H1 (cell line): Measurements from ENCODE around the gene CYP2A6. TPM values are rescaled to one million over a fixed set of nuclear protein-coding genes. Genes with fewer than 3 reads are reported as not detected.

Source experiments
- CTCF ChIA-PET: fragments of 300-600 bp; sonication (Branson Sonifier 250); formaldehyde crosslinking; loops from one replicate; lab custom pipeline; 2021; ENCODE audit not compliant: partially characterized antibody; lab: Charles Lee
- POLR2A ChIA-PET: fragments of 300-600 bp; sonication (Branson Sonifier 250); formaldehyde crosslinking; loops from one replicate; lab custom pipeline; 2021; ENCODE audit warnings: inconsistent platforms; ENCODE audit not compliant: partially characterized antibody; lab: Charles Lee
- DNase-seq, 2 experiments: peaks; one replicate each; pipeline versions ENCODE4 v3.0.0 to v3.0.0-alpha.2; 2010 to 2022; ENCODE audit warnings: low spot score in 2 of 2, low read depth in 1 of 2, mixed read lengths in 1 of 2
- FAIRE-seq: peaks from 2 replicates; lab custom pipeline; 2011; peaks lifted over from hg19 to GRCh38; lab: Jason Lieb, UNC
- H2AFZ ChIP-seq: 2 replicates; pipeline ENCODE4 v1.8.1; 2012; ENCODE audit warnings: low read length, inconsistent platforms
- H2AK5ac ChIP-seq: 2 replicates; pipeline ENCODE4 v1.6.1; 2013; ENCODE audit warnings: low read depth, low read length
- H2BK120ac ChIP-seq: replicated peaks from 2 replicates; pipeline ENCODE3; 2013; ENCODE audit warnings: low read depth, low read length, inconsistent platforms
- H2BK12ac ChIP-seq: 2 replicates; pipeline ENCODE4 v1.6.1; 2013; ENCODE audit warnings: low read depth, low read length
- H2BK15ac ChIP-seq: 2 replicates; pipeline ENCODE4 v1.6.1; 2013; ENCODE audit warnings: low read length
- H2BK20ac ChIP-seq: 2 replicates; pipeline ENCODE4 v1.6.1; 2013; ENCODE audit warnings: low read length
- H2BK5ac ChIP-seq: 2 replicates; pipeline ENCODE4 v1.6.1; 2013; ENCODE audit warnings: low read depth, low read length
- H3K14ac ChIP-seq: 2 replicates; pipeline ENCODE4 v1.6.1; 2013; ENCODE audit warnings: inconsistent platforms; ENCODE audit not compliant: insufficient read length
- H3K18ac ChIP-seq: 2 replicates; pipeline ENCODE4 v1.6.1; 2013; ENCODE audit warnings: low read length; ENCODE audit errors: extremely low read depth
- H3K23ac ChIP-seq: 2 replicates; pipeline ENCODE4 v1.6.1; 2013; ENCODE audit warnings: inconsistent platforms; ENCODE audit not compliant: insufficient read length
- H3K23me2 ChIP-seq: 2 replicates; pipeline ENCODE4 v1.6.1; 2013; ENCODE audit warnings: low read depth, low read length
- H3K27ac ChIP-seq: 2 replicates; pipeline ENCODE4 v1.6.1; 2011; ENCODE audit warnings: low read depth, low read length, inconsistent platforms
- H3K27me3 ChIP-seq, 4 experiments: replicated peaks in 1 of 4; 1 replicate in 1 of 4; 2 replicates in 3 of 4; pipeline versions ENCODE4 v1.6.1 to v1.8.1; 2011 to 2013; ENCODE audit warnings: low read length in 3 of 4, mild to moderate bottlenecking in 3 of 4, inconsistent platforms in 2 of 4, mixed read lengths in 2 of 4, moderate library complexity in 1 of 4; ENCODE audit not compliant: control insufficient read depth in 3 of 4, insufficient read depth in 3 of 4; ENCODE audit errors: extremely low read depth in 1 of 4
- H3K36me3 ChIP-seq, 4 experiments: 2 replicates each; pipeline versions ENCODE4 v1.6.1 to v1.8.1; 2011 to 2013; ENCODE audit warnings: mild to moderate bottlenecking in 4 of 4, low read length in 3 of 4, moderate library complexity in 2 of 4, control low read depth in 1 of 4, inconsistent platforms in 1 of 4; ENCODE audit not compliant: insufficient read depth in 4 of 4, control insufficient read depth in 2 of 4
- H3K4ac ChIP-seq: replicated peaks from 2 replicates; pipeline ENCODE3; 2013; ENCODE audit warnings: low read length, low read depth, mixed read lengths, inconsistent platforms; ENCODE audit not compliant: insufficient read length
- H3K4me1 ChIP-seq, 4 experiments: replicated peaks in 1 of 4; 1 replicate in 1 of 4; 2 replicates in 3 of 4; pipeline versions ENCODE4 v1.6.1 to v1.8.1; 2011 to 2013; ENCODE audit warnings: low read length in 3 of 4, inconsistent platforms in 2 of 4, mixed read lengths in 1 of 4; ENCODE audit not compliant: insufficient read depth in 4 of 4, control insufficient read depth in 3 of 4
- H3K4me2 ChIP-seq, 2 experiments: 2 replicates each; pipeline versions ENCODE4 v1.6.1 to v1.8.1; 2011 to 2013; ENCODE audit warnings: low read depth in 2 of 2, low read length in 2 of 2, control low read depth in 1 of 2, inconsistent platforms in 1 of 2, mild to moderate bottlenecking in 1 of 2; ENCODE audit not compliant: insufficient read depth in 1 of 2
- H3K4me3 ChIP-seq, 4 experiments: fragments of 200-600, 300-600 bp in 1 of 4; sonication (generic), shearing (Covaris generic), sonication (Bioruptor Twin) in 1 of 4; 2 replicates each; pipeline versions ENCODE4 v1.5.1 to v1.8.1; 2011 to 2016; ENCODE audit warnings: low read length in 4 of 4, low read depth in 3 of 4, control low read depth in 2 of 4, inconsistent platforms in 2 of 4, mild to moderate bottlenecking in 2 of 4, mixed read lengths in 1 of 4, moderate library complexity in 1 of 4; ENCODE audit not compliant: insufficient read depth in 2 of 4; ENCODE audit errors: extremely low read depth in 1 of 4
- H3K56ac ChIP-seq: replicated peaks from 2 replicates; pipeline ENCODE3; 2013; ENCODE audit warnings: low read depth, mild to moderate bottlenecking, mixed read lengths, low read length, inconsistent platforms; ENCODE audit not compliant: insufficient read length
- H3K79me1 ChIP-seq: 2 replicates; pipeline ENCODE4 v1.6.1; 2013; ENCODE audit warnings: low read depth, low read length, control low read depth
- H3K79me2 ChIP-seq, 2 experiments: 2 replicates each; pipeline versions ENCODE4 v1.6.1 to v1.8.1; 2012 to 2013; ENCODE audit warnings: low read length in 2 of 2, mild to moderate bottlenecking in 2 of 2, inconsistent platforms in 1 of 2; ENCODE audit not compliant: insufficient read depth in 2 of 2, control insufficient read depth in 1 of 2
- H3K9ac ChIP-seq, 4 experiments: replicated peaks in 1 of 4; 1 replicate in 1 of 4; 2 replicates in 3 of 4; pipeline versions ENCODE4 v1.6.1 to v1.8.1; 2011 to 2013; ENCODE audit warnings: low read depth in 3 of 4, low read length in 3 of 4, control low read depth in 2 of 4, mild to moderate bottlenecking in 2 of 4, moderate library complexity in 2 of 4, inconsistent platforms in 1 of 4; ENCODE audit errors: extremely low read depth in 1 of 4
- H3K9me3 ChIP-seq, 2 experiments: 2 replicates each; pipeline versions ENCODE4 v1.6.1 to v1.8.1; 2012 to 2013; ENCODE audit warnings: mild to moderate bottlenecking in 2 of 2, moderate library complexity in 2 of 2, control low read depth in 1 of 2, inconsistent platforms in 1 of 2, low read depth in 1 of 2, low read length in 1 of 2, mixed read lengths in 1 of 2; ENCODE audit not compliant: insufficient read depth in 2 of 2
- H4K20me1 ChIP-seq, 2 experiments: replicated peaks in 1 of 2; 2 replicates each; pipeline versions ENCODE3 to v1.8.1; 2011 to 2013; ENCODE audit warnings: inconsistent platforms in 2 of 2, low read length in 2 of 2, mild to moderate bottlenecking in 1 of 2; ENCODE audit not compliant: insufficient read depth in 2 of 2, control insufficient read depth in 1 of 2
- H4K5ac ChIP-seq: 2 replicates; pipeline ENCODE4 v1.6.1; 2013; ENCODE audit warnings: low read length, low read depth, mixed read lengths, inconsistent platforms; ENCODE audit not compliant: insufficient read length
- H4K8ac ChIP-seq: 2 replicates; pipeline ENCODE4 v1.8.0; 2013; ENCODE audit warnings: mild to moderate bottlenecking, moderate library complexity, low read length, inconsistent platforms; ENCODE audit not compliant: insufficient read depth; ENCODE audit errors: extremely low read depth
- H4K91ac ChIP-seq: replicated peaks from 2 replicates; pipeline ENCODE3; 2013; ENCODE audit warnings: low read length, mixed read lengths, inconsistent platforms; ENCODE audit not compliant: insufficient read length
- CEBPB ChIP-seq: IDR thresholded peaks from 2 replicates; pipeline ENCODE4 v1.6.1; 2012; ENCODE audit warnings: low read depth, low read length
- CHD1 ChIP-seq: IDR thresholded peaks from 2 replicates; pipeline ENCODE4 v1.6.1; 2012; ENCODE audit warnings: low read depth, low read length, improper control_type of control experiment
- CTCF ChIP-seq, 3 experiments: IDR thresholded peaks; 1 replicate in 2 of 3; 2 replicates in 1 of 3; pipeline versions ENCODE4 v1.5.1 to v1.6.1; 2011; ENCODE audit warnings: low read length in 3 of 3, mild to moderate bottlenecking in 3 of 3, inconsistent platforms in 2 of 3, low read depth in 1 of 3, moderate library complexity in 1 of 3; ENCODE audit not compliant: insufficient read depth in 1 of 3; ENCODE audit errors: control extremely low read depth in 1 of 3
- HDAC2 ChIP-seq, 2 experiments: fragments of 300-600 bp in 1 of 2; sonication (generic) in 1 of 2; IDR thresholded peaks; 2 replicates each; pipeline ENCODE4 v1.6.1; 2011 to 2012; ENCODE audit warnings: low read depth in 2 of 2, low read length in 2 of 2, mild to moderate bottlenecking in 2 of 2, moderate library complexity in 2 of 2, borderline replicate concordance in 1 of 2, inconsistent platforms in 1 of 2
- NANOG ChIP-seq: IDR thresholded peaks from 2 replicates; pipeline ENCODE4 v1.6.1; 2011; ENCODE audit warnings: low read length, low read depth, mild to moderate bottlenecking, inconsistent platforms; ENCODE audit not compliant: insufficient read depth, poor library complexity, severe bottlenecking
- RNF2 ChIP-seq: fragments of 200-900, 300-1000 bp; sonication (generic); IDR thresholded peaks from 2 replicates; pipeline ENCODE4 v1.7.1; 2016; ENCODE audit warnings: borderline replicate concordance, low read depth, mild to moderate bottlenecking, antibody characterized with exemption, low read length; ENCODE audit not compliant: poor library complexity, severe bottlenecking; ENCODE audit errors: missing control alignments
- SAP30 ChIP-seq: fragments of 300-600 bp; sonication (generic); IDR thresholded peaks from 2 replicates; pipeline ENCODE4 v1.7.1; 2012; ENCODE audit warnings: low read length, moderate library complexity, mild to moderate bottlenecking, inconsistent platforms; ENCODE audit not compliant: insufficient read depth, insufficient replicate concordance
- SIX5 ChIP-seq: IDR thresholded peaks from 2 replicates; pipeline ENCODE4 v1.6.1; 2011; ENCODE audit warnings: mild to moderate bottlenecking, low read depth, low read length
- SRF ChIP-seq: IDR thresholded peaks from 2 replicates; pipeline ENCODE4 v1.6.1; 2011; ENCODE audit warnings: mild to moderate bottlenecking, low read depth, low read length, moderate library complexity
- TEAD4 ChIP-seq: IDR thresholded peaks from 2 replicates; pipeline ENCODE4 v1.6.1; 2012; ENCODE audit warnings: low read depth, low read length, inconsistent platforms, mixed read lengths
- WGBS, 2 experiments: shearing (Covaris generic) in 1 of 2; methylation state at CpG; one replicate each; pipeline versions ENCODE4 v1.1.6 to v1.1.7; 2013 to 2015; ENCODE audit warnings: low lambda C conversion rate in 2 of 2, mixed read lengths in 2 of 2, inconsistent platforms in 1 of 2, low coverage in 1 of 2, missing lambda C conversion rate in 1 of 2; ENCODE audit not compliant: insufficient replicate concordance in 2 of 2, insufficient coverage in 1 of 2, insufficient read length in 1 of 2; ENCODE audit errors: extremely low coverage in 1 of 2, missing lambda C conversion rate in 1 of 2; 5-methylcytosine and 5-hydroxymethylcytosine counted together
- polyA plus RNA-seq, 7 experiments: library from polyadenylated mRNA; depleted of rRNA in 3 of 7; stranded (reverse) in 5 of 7; unstranded in 2 of 7; fragments of >200 nt in 5 of 7; fragments of 200-250 nt in 2 of 7; gene quantifications; 1 replicate in 5 of 7; 2 replicates in 1 of 7; 4 replicates in 1 of 7; pipeline versions ENCODE4 v1.2.1 to v1.2.3, GENCODE V29; 2011 to 2013; ENCODE audit warnings: missing spikeins in 2 of 7, mixed read lengths in 2 of 7
- total RNA-seq: library from RNA; stranded (reverse); fragmentation: NEBNext Ultra II Directional; extraction: Animal tissue kit (Norgen Biotek cat#: 25700); gene quantifications from 2 replicates; pipeline ENCODE4 v1.2.1, GENCODE V29; 2021

CYP2A6 gene
- total and polyA plus RNA-seq, 2 of the 8 experiments (the other 6 are each of a cell fraction or from before 2014, with no cell fraction given) = 0.33 TPM; not detected in 1

DNA sequence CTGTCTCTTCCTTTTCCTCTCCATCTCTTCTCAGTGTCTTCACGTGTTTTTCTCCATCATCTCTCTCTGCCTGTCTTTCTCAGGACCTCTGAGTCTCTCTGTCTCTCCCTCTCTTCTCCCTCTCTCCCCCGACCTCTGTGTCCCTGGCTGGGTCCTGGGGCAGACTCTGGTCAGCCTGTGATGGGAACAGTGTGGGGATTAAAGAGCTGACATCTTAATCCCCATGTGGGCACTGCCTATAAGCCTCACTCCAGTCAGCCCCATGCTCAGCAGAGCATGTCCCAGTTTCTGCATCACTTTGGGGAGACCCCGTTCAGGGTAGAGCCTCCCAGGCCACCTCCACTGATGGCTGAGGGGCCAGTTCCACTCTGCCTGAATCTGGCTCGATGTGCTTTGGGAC is 35.0 kb downstream of the CYP2A6 start:
- peaks cover 2 to 14% (median 6%) of the 10 kb centered on the region in 4 experiments; a peak in 6 of 7 replicates for H3K4me1 ChIP-seq
- H3K9me3 ChIP-seq = no peaks in the 10 kb centered on the region
- no peak overlapping the region for H3K18ac ChIP-seq
- H2BK20ac ChIP-seq = no peak overlapping the region
- no peak overlapping the region for H4K5ac ChIP-seq
- POLR2A ChIA-PET = interaction anchor here (0.6 to 2.3 kb wide), 2 partner anchors 8 to 412 kb away, joined by 3 to 6 read pairs; no protein-coding TSS in a partner anchor
- 79% methylated on average over 4 of the region's 4 CpGs; no CpG with 5 or more reads in 1 of the 2 experiments for WGBS, 2 experiments
- H3K14ac ChIP-seq = no peak overlapping the region
- CTCF ChIA-PET = no interaction called here
- H4K20me1 ChIP-seq = no peaks in the 10 kb centered on the region
- FAIRE-seq (no peak), DNase-seq (no peak)
- H3K23ac ChIP-seq = no peak overlapping the region
- no peak overlapping the region for H2BK12ac ChIP-seq
- H2BK120ac ChIP-seq = no peak overlapping the region
- no peak overlapping the region for H2AK5ac ChIP-seq
- no peak overlapping the region for H3K9ac ChIP-seq
- no peak overlapping the region for H3K56ac ChIP-seq
- no peak overlapping the region for H4K8ac ChIP-seq
- no peaks in the 10 kb centered on the region for H3K79me2 ChIP-seq
- H4K91ac ChIP-seq = no peak overlapping the region
- H3K4ac ChIP-seq = no peak overlapping the region
- no peak overlapping the region for H2BK5ac ChIP-seq
- no peak overlapping the region for H2AFZ ChIP-seq
- no peak overlapping the region for H3K27ac ChIP-seq
- H2BK15ac ChIP-seq = no peak overlapping the region
- H3K23me2 ChIP-seq = peaks cover 11% of the 10 kb centered on the region; the same call in 1 of the 2 replicates
- no peaks in the 10 kb centered on the region for H3K79me1 ChIP-seq
- H3K4me3 ChIP-seq = no peak overlapping the region
- no peaks in the 10 kb centered on the region for H3K36me3 ChIP-seq
- H3K4me2 ChIP-seq = no peak overlapping the region
- peaks cover 0 to 3% (median 1%) of the 10 kb centered on the region in 4 experiments; a peak in 3 of 7 replicates for H3K27me3 ChIP-seq
- TF ChIP-seq NANOG (no peak), CHD1 (no peak), HDAC2 (IDR thresholded peaks at IDR 0.05; ENCODE audit: borderline replicate concordance in 1 of 2, low read depth in 2 of 2, low read length in 2 of 2) (no peak), SIX5 (no peak), SAP30 (no peak), CTCF (IDR thresholded peaks at IDR 0.05; ENCODE audit: control extremely low read depth in 1 of 3, insufficient read depth in 1 of 3, low read depth in 1 of 3, low read length in 3 of 3) (no peak), SRF (no peak), RNF2 (no peak), TEAD4 (no peak), CEBPB (no peak)
